ENCODE measurements around the gene ESYT1.

- TF ChIP-seq POLR2A (IDR thresholded peaks at IDR 0.05) (peak; percentile 91 to 94), CTCF (IDR thresholded peaks at IDR 0.05) (peak in 2 of 4 experiments; percentile 19 to 21), POLR2AphosphoS5 (IDR thresholded peaks at IDR 0.05) (peak; percentile 97)
These were observed at the start of gene ESYT1 for GRCh38 chr12:56127888-56128669.
